Lower leg skin (tissue), 4 donors: ENCODE data around the gene TMEM168. TPM values are rescaled to one million over a fixed set of nuclear protein-coding genes. Genes with fewer than 3 reads are reported as not detected.

Source experiments
- DNase-seq, 2 donors: peaks; one replicate each; pipeline ENCODE4 v3.0.0-alpha.2; 2019; ENCODE audit warnings: low spot score in 2 of 2
- H3K4me3 ChIP-seq: fragments of 200-600 bp; sonication (generic); 2 replicates; pipeline ENCODE4 v1.5.1; 2017; ENCODE audit warnings: mild to moderate bottlenecking, low read depth; ENCODE audit not compliant: poor library complexity, severe bottlenecking
- POLR2A ChIP-seq, 2 donors: fragments of 450-650 bp; IDR thresholded peaks; one replicate each; pipeline ENCODE4 v1.6.1; 2016 to 2017; ENCODE audit warnings: antibody characterized with exemption in 2 of 2, mild to moderate bottlenecking in 1 of 2, moderate library complexity in 1 of 2
- WGBS, 2 donors: methylation state at CpG; one replicate each; pipeline ENCODE4 v1.1.5; 2018; 5-methylcytosine and 5-hydroxymethylcytosine counted together
- intact Hi-C: fragments of 100-400 bp; cut with DNase I; formaldehyde crosslinking; loops from one replicate; pipeline ENCODE4 v1.15.0; 2023; ENCODE audit warnings: low total_unique reads
- total RNA-seq, 4 donors: library from RNA; depleted of rRNA; stranded (reverse); fragments of >200 nt; gene quantifications; one replicate each; pipeline ENCODE4 v1.1.0, GENCODE V29; 2016
- TF ChIP-seq, protein P1 (sequence below), 3 donors: fragments of 450-650 bp; IDR thresholded peaks; one replicate each; pipeline ENCODE4 v1.5.1; 2016; ENCODE audit warnings: antibody characterized with exemption in 3 of 3, mild to moderate bottlenecking in 3 of 3, moderate library complexity in 2 of 3

Gene TMEM168
- total RNA-seq, 4 donors from 2014 or later, result 19.0 to 27.1 (median 24.9) TPM

DNA sequence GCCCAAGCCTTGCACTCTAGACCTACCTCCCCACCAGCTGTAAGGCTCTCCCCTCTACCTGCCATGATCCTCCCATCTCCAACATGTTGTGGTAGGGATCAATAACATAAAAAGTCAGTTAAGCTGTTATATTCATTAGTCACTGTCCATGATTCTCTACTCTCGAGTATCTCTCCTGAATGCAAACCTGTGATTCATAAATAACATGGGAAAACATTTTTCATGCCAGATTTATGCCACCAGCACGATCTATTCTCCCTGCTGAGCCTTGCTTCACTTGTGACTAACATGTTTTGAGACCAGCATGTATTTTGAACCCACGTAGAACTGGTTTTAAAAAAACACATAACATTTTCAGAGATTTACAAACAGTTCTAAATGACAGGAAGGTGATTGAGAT lies 30.3 kb downstream of the TMEM168 start:
- WGBS, 2 donors, result 45 to 47% methylated on average over 3 of the region's 3 CpGs
- intact Hi-C loops, result no loop called here
- DNase-seq, result no peak
- TF ChIP-seq, protein P1, sequence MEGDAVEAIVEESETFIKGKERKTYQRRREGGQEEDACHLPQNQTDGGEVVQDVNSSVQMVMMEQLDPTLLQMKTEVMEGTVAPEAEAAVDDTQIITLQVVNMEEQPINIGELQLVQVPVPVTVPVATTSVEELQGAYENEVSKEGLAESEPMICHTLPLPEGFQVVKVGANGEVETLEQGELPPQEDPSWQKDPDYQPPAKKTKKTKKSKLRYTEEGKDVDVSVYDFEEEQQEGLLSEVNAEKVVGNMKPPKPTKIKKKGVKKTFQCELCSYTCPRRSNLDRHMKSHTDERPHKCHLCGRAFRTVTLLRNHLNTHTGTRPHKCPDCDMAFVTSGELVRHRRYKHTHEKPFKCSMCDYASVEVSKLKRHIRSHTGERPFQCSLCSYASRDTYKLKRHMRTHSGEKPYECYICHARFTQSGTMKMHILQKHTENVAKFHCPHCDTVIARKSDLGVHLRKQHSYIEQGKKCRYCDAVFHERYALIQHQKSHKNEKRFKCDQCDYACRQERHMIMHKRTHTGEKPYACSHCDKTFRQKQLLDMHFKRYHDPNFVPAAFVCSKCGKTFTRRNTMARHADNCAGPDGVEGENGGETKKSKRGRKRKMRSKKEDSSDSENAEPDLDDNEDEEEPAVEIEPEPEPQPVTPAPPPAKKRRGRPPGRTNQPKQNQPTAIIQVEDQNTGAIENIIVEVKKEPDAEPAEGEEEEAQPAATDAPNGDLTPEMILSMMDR (IDR thresholded peaks at IDR 0.05), result no peak
- no peak for TF ChIP-seq POLR2A (IDR thresholded peaks at IDR 0.05)
- H3K4me3 ChIP-seq, result no peak overlapping the region

DNA sequence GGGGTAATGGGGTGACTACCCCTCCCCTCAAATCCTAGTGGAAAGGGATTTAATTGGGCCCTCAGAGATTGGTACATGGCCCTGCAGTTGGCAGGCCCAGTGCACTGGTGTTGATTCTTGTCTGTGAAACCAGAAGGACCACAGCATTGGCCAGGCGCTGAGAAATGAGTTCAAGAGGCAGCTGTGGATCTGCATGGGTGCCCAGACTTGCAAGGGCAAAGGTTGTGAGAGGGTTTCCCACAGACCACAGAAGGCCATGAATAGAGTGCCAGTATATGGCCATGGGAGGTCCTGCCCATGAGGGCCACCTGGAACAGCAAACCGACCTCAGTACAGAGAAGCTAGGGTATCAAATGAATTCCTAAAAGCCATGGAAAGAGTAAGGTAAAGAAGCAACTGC lies 32.9 kb downstream of the TMEM168 start:
- intact Hi-C loops, result no loop called here
- no peak for TF ChIP-seq POLR2A (IDR thresholded peaks at IDR 0.05)
- TF ChIP-seq, protein P1 (IDR thresholded peaks at IDR 0.05), result no peak
- no peak overlapping the region for H3K4me3 ChIP-seq
- WGBS, 2 donors, result 91 to 94% methylated on average over 2 of the region's 2 CpGs
- no peak for DNase-seq

DNA sequence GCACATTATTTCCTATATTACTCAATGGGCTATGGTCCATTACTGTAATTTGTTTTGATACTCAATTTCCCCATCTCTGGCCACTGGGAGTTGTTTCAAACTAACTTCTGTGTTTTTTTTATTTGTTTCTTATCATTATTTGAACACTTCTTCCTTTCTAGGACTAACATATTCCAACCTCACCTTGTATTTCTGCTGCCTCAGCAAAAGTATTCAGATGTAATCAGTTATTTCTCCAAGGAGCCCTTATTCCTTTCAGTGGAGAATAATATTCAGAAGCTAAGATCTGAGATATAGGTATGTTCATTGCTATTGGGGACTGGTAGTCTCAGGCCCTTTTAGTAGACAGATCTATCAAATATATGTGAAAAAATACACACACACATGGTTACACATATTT lies 36.9 kb downstream of the TMEM168 start:
- no peak overlapping the region for H3K4me3 ChIP-seq
- intact Hi-C loops, result no loop called here
- TF ChIP-seq POLR2A (IDR thresholded peaks at IDR 0.05), result no peak
- TF ChIP-seq, protein P1 (IDR thresholded peaks at IDR 0.05), result no peak
- DNase-seq, result no peak

DNA sequence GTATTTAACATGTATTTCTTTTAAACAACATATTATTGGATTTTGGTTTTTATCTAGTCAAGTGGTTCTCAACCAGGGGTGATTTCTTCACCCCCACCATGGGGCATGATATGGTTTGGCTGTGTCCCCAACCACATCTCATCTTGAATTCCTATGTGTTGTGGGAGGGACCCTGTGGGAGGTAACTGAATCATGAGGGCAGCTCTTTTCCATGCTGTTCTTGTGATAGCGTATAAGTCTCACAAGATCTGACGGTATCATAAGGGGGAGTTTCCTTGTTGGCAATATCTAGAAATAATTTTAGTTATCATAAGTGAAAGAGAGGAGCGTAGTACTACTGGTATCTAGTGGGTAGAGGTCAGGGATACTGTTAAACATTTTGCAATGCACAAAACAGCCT lies 37.6 kb downstream of the TMEM168 start:
- WGBS, 2 donors, result 91% methylated on average over 3 of the region's 3 CpGs
- no peak overlapping the region for H3K4me3 ChIP-seq
- intact Hi-C loops, result no loop called here
- DNase-seq, result no peak
- TF ChIP-seq, protein P1 (IDR thresholded peaks at IDR 0.05), result no peak
- no peak for TF ChIP-seq POLR2A (IDR thresholded peaks at IDR 0.05)

DNA sequence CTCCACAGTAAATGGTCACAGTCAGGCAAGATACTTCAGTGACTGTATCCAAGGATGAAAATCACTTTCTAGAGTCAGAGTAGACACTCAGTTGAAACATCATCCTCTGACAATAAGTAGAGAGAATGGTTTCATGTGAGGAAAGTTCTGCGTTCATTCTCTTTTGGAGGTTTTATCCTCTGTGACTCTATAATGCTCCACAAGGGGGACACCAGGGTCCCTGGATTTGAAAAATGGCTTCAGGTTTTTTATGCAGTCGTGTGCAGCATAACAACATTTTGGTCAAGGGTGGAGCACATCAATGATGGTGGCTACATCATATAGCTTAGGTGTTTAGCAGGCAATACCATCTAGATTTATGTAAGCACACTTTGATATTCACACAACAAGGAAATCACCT lies 40.4 kb downstream of the TMEM168 start:
- H3K4me3 ChIP-seq, result no peak overlapping the region
- 72 to 78% methylated on average over 2 of the region's 2 CpGs for WGBS, 2 donors
- TF ChIP-seq, protein P1 (IDR thresholded peaks at IDR 0.05), result no peak
- TF ChIP-seq POLR2A (IDR thresholded peaks at IDR 0.05), result no peak

DNA sequence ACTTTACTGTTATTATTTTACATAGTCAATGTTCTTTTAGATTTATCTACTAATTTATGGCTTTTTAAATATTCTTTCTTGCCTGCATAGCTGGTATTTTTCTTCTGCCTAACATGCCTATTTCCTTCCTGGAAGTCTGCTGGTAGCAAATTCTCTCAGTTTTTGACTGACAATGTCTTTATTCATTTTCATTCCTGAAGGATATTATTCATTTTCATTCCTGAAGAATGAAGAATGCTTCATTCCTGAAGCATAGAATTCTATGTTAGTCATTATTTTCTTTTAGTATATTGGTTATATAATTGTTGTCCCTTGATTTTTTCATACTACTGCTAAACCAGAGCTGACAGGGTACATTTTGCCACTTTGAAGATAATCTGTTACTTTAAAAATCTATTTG lies 41.8 kb downstream of the TMEM168 start:
- TF ChIP-seq, protein P1 (IDR thresholded peaks at IDR 0.05), result no peak
- no peak for TF ChIP-seq POLR2A (IDR thresholded peaks at IDR 0.05)

More for the DNA sequence above, 40.4 kb downstream of the TMEM168 start:
- DNase-seq, result no peak
- intact Hi-C loops, result no loop called here

More for the DNA sequence above, 41.8 kb downstream of the TMEM168 start:
- intact Hi-C loops, result no loop called here
- no peak for DNase-seq
- no peak overlapping the region for H3K4me3 ChIP-seq
